ENCODE measurements around the gene NTRK3. TPM values are rescaled to one million over a fixed set of nuclear protein-coding genes. Genes with fewer than 3 reads are reported as not detected.

The NTRK3 gene
- total and polyA plus RNA-seq, 10 donors: 0.33 to 6.6 (median 2.1) TPM

DNA sequence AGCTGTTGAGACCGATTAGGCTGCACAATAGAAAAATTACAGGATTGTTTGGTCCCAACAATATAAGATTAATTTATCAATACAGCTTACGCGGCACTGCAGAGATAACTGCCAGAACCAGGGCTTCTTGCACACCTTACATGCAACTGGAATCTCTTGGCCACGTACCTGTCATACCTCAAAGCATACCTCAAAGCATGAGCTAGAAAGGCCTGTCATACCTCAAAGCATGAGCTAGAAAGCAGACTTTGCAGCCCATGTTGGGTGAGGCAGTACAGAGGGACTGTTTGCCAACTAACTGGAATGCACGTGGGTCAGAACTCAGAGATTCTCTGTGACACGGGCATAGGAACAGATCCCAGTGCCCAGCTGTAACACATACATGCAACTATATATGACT is 34.7 kb downstream of the NTRK3 start:
- no peak overlapping the region for H3K27ac ChIP-seq
- no peak for TF ChIP-seq POLR2AphosphoS5 (IDR thresholded peaks at IDR 0.05)
- TF ChIP-seq POLR2A (IDR thresholded peaks at IDR 0.05): no peak
- TF ChIP-seq, protein P1, sequence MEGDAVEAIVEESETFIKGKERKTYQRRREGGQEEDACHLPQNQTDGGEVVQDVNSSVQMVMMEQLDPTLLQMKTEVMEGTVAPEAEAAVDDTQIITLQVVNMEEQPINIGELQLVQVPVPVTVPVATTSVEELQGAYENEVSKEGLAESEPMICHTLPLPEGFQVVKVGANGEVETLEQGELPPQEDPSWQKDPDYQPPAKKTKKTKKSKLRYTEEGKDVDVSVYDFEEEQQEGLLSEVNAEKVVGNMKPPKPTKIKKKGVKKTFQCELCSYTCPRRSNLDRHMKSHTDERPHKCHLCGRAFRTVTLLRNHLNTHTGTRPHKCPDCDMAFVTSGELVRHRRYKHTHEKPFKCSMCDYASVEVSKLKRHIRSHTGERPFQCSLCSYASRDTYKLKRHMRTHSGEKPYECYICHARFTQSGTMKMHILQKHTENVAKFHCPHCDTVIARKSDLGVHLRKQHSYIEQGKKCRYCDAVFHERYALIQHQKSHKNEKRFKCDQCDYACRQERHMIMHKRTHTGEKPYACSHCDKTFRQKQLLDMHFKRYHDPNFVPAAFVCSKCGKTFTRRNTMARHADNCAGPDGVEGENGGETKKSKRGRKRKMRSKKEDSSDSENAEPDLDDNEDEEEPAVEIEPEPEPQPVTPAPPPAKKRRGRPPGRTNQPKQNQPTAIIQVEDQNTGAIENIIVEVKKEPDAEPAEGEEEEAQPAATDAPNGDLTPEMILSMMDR (IDR thresholded peaks at IDR 0.05 in 8 of 11, conservative IDR thresholded peaks at IDR 0.05 in 3 of 11): no peak
- H3K4me3 ChIP-seq: no peak overlapping the region
- no peak for DNase-seq
- peaks cover 0 to 14% (median 0%) of the 10 kb centered on the region in 7 donors for H3K27me3 ChIP-seq (replicated peaks in 1 of 7)
- WGBS, 5 donors: 70 to 83% (median 76%) methylated on average over 6 of the region's 6 CpGs
- H3K9me3 ChIP-seq: peaks cover 0 to 6% (median 0%) of the 10 kb centered on the region in 8 donors
- H3K36me3 ChIP-seq: no peaks in the 10 kb centered on the region
- no peaks in the 10 kb centered on the region for H3K4me1 ChIP-seq
- intact Hi-C loops (cut with DNase I; ENCODE audit: low total_unique reads): no loop called here

DNA sequence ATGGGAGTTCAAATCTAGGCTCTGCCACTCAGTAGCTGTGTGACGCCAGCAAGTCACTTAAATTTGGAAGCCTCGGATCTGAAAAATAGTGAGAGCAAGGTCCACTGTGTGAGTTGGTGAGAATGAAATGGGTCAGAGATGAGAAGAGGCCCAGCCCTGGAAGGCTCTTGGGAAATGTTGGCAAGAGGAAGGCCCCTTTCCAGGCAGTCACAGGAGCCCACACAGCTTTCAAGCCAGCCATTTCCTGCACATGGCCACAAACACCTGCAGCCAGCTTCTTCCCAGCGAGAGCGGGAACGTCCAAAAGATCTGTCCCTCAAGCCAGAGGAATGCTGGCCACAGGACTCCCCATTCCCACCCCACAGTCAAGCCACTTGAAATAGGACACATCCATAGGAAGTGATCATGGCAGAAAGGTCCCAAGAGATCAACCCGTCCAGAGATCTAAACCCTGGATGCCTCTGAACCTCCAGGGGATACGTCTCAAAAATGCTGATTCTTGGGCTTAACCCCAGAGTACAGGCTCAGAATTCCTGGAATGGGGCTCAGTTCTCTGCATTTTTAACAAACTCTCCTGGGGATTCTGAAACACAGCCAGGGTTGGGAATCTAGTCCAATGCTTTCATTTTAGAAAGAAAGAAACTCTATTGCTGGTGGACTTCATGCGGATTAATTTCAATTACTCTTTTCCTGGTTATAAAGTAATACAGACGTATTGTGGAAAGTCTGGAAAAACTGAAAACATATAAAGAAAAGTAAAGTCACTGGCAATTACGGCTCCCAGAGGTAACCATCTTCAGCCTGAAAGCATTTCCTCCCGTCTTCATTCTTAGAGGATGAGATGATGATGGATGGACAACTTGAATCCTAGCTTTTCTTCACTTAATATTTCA is 35.9 kb downstream of the NTRK3 start:
- no peak overlapping the region for H3K27ac ChIP-seq
- no peak for DNase-seq
- peaks cover 0 to 4% (median 0%) of the 10 kb centered on the region in 7 donors for H3K27me3 ChIP-seq (replicated peaks in 1 of 7)
- peaks cover 0 to 8% (median 0%) of the 10 kb centered on the region in 8 donors for H3K9me3 ChIP-seq
- no peaks in the 10 kb centered on the region for H3K4me1 ChIP-seq
- TF ChIP-seq POLR2AphosphoS5 (IDR thresholded peaks at IDR 0.05) (no peak), POLR2A (IDR thresholded peaks at IDR 0.05) (no peak)
- TF ChIP-seq, protein P1 (IDR thresholded peaks at IDR 0.05 in 8 of 11, conservative IDR thresholded peaks at IDR 0.05 in 3 of 11): no peak
- H3K36me3 ChIP-seq: no peaks in the 10 kb centered on the region
- 78 to 84% (median 79%) methylated on average over 11 of the region's 11 CpGs for WGBS, 5 donors
- intact Hi-C loops (cut with DNase I; ENCODE audit: low total_unique reads): no loop called here
- no peak overlapping the region for H3K4me3 ChIP-seq

DNA sequence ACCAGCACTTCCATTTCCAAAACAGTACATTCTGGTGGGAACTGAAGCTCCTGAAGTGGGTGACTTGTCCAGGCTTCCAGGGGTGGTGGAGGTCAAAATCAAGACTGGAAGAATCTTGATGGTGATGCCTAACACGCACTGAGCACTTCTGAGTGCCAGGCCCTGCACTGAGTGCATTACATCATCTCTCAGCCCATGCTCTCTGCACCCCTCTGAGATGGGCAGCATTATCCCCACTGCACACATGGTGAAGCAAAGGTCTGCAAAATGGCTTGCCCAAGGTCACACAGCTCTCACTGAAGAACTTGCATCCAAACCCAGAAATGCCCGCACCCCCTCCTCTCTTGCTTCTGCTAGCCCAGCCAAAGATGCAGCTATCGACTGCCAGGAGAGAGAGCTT is 36.9 kb downstream of the NTRK3 start:
- no peak overlapping the region for H3K27ac ChIP-seq
- H3K4me3 ChIP-seq: no peak overlapping the region
- intact Hi-C loops (cut with DNase I; ENCODE audit: low total_unique reads): no loop called here
- H3K27me3 ChIP-seq (replicated peaks in 1 of 7): peaks cover 0 to 4% (median 0%) of the 10 kb centered on the region in 7 donors
- peaks cover 0 to 8% (median 0%) of the 10 kb centered on the region in 8 donors for H3K9me3 ChIP-seq
- WGBS, 5 donors: 52 to 65% (median 57%) methylated on average over 3 of the region's 3 CpGs
- DNase-seq: no peak
- TF ChIP-seq, protein P1 (IDR thresholded peaks at IDR 0.05 in 8 of 11, conservative IDR thresholded peaks at IDR 0.05 in 3 of 11): no peak
- no peak for TF ChIP-seq POLR2AphosphoS5 (IDR thresholded peaks at IDR 0.05)
- TF ChIP-seq POLR2A (IDR thresholded peaks at IDR 0.05): no peak
- no peaks in the 10 kb centered on the region for H3K4me1 ChIP-seq
- H3K36me3 ChIP-seq: no peaks in the 10 kb centered on the region

DNA sequence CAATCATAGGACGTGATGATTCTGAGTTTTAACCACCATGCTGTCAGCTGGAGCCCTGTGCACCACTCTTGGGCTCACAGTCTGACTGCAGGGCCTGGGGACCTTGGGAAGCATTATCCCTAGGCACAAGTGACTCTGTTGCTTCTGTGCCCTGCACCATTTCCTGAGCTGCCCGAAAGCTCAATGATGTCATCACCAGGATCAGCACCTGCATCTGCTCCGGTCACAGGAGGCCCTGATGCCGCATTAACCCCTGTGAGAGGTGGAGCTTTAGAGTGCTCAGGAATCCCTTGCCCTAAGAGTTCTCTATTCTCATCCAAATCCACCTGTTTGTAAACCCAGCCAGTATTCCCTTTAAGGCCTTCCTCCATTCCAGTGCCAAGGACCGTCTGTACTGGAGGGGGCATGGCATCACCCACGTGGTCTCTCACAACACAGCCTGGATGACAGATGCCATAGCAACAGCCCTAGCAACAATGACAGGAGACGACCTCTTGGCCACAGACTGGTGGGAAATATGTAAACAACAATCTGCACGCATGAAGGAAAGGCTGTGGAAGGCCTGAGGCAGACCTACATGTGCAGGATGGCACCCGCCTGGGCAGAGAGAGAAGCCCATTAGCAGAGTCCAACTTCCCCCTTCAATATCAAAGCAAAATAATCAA is 37.9 kb downstream of the NTRK3 start:
- TF ChIP-seq, protein P1 (IDR thresholded peaks at IDR 0.05 in 8 of 11, conservative IDR thresholded peaks at IDR 0.05 in 3 of 11): no peak
- TF ChIP-seq POLR2AphosphoS5 (IDR thresholded peaks at IDR 0.05): no peak
- TF ChIP-seq POLR2A (IDR thresholded peaks at IDR 0.05): no peak
- no peak overlapping the region for H3K4me3 ChIP-seq
- no peak for DNase-seq
- no peak overlapping the region for H3K27ac ChIP-seq
- peaks cover 0 to 8% (median 0%) of the 10 kb centered on the region in 8 donors for H3K9me3 ChIP-seq
- WGBS, 5 donors: 56 to 67% (median 57%) methylated on average over 8 to 9 of the region's 9 CpGs
- peaks cover 0 to 4% (median 0%) of the 10 kb centered on the region in 7 donors for H3K27me3 ChIP-seq (replicated peaks in 1 of 7)
- no peaks in the 10 kb centered on the region for H3K36me3 ChIP-seq
- intact Hi-C loops (cut with DNase I; ENCODE audit: low total_unique reads): no loop called here
- H3K4me1 ChIP-seq: no peaks in the 10 kb centered on the region
